ELR (cell line): Measurements from ENCODE around the gene SREK1IP1.

Experiments
- DNase-seq: peaks from one replicate; pipeline ENCODE4 v3.0.0-alpha.2; 2015; ENCODE audit warnings: low read depth

The SREK1IP1 gene

DNA sequence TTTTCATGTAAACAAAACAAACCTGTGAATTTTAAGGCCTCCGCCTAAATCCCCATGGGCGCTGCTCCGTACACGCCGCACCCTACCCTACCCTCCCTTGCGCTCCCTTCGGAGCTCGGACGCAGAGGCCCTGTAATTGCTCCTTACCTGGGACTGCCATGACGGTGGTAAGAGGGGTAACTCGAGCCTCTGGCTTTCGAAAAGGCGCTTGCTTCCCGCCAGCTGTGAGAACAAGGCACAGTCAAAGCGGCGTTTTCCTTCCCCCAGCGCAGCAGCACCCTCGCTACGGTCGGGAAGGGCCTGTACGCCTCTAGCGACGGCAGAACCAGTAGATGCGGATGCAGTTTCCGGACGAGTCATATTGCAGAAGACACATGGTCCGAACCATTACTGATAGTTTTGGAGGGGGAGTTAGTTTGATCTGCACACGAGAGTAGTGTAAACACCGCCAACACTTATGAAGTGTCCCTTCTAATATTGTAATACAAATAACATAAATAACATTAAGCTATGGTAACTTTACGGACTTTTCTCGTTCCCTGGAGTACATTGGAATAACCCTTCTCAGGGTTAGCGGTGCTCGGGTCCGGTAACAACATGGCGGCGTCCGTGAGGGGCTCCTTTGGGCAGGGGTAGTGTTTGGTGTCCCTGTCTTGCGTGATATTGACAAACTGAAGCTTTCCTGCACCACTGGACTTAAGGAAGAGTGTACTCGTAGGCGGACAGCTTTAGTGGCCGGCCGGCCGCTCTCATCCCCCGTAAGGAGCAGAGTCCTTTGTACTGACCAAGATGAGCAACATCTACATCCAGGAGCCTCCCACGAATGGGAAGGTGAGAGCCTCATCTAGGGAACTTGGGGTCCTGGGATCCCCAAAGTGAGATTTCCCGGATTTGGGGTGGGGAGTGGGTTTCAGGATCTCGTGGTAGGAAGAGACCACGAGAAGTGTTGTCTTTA, at the start of gene SREK1IP1, which contains the start of gene CWC27:
SREK1IP1 (minus strand) TSS at position 334 of the 955 bp plus-strand sequence; CDS start at position 160, 174 bp downstream.
CWC27 (plus strand) TSS at position 573 of the 955 bp plus-strand sequence; CDS start at position 790, 217 bp downstream.
- DNase-seq: peak; percentile 95

- no peak for DNase-seq
These were observed 49.8 kb upstream of the SREK1IP1 start for GRCh38 chr5:64818245-64818644.

GRCh38 chr5:64814073-64814472, 45.6 kb upstream of the SREK1IP1 start:
- no peak for DNase-seq

GRCh38 chr5:64811050-64811640, 42.7 kb upstream of the SREK1IP1 start:
- peak; percentile 76 for DNase-seq

GRCh38 chr5:64807520-64807919, 39.0 kb upstream of the SREK1IP1 start:
- DNase-seq: peak; percentile 53

- DNase-seq: no peak
These were observed 38.0 kb upstream of the SREK1IP1 start for GRCh38 chr5:64806537-64806936.

- DNase-seq: no peak
These were observed 32.4 kb upstream of the SREK1IP1 start for GRCh38 chr5:64800926-64801325.

DNA sequence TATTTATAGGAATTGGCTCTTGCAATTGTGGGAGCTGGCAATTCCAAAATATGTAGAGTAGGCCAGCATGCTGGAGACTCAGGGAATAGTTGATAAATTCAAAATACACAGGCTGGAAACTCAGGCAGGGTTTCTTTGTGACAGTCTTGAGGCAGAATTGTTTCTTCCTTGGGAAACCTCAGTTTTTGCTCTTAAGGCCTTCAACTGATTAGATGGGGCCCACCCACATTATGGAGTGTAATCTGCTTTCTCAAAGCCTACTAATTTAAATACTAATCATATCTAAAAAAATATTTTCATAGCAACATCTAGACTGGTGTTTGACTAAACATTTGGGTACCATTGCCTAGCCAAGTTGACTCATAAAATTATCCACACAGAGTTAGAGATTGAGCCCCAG, 27.8 kb upstream of the SREK1IP1 start:
- no peak for DNase-seq

DNA sequence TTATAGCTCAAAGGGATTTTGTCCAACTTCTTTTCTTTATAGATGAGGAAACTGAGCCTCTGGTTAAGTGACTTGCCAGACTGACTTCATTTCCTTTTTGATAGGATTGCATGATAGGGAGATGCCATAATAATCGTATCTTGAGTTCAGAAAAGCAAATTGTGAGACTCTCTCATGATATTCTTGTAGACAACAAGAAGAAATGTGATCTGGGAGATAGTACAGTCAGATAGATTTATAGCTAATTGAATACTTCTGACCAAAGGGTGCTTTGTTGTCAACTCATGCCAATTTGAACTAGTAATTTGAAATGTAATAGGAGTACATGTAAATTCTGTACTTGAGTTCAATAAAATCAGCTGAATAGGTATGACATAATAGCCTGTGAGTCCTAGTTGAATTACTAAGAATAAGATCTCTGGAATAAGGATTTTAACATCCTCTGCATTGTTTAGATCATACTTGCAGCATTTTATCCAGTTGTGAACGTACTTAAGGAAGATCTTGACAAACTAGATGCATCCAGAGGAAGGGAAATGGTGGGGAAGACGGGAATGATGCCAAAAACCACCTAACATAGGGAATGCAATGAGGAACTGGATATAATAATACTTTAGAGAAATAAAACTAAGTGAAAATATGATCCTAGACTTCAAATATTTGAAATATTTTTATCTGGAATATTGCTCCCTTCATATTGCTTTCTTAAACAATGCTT, 25.7 kb upstream of the SREK1IP1 start:
- DNase-seq: no peak

DNA sequence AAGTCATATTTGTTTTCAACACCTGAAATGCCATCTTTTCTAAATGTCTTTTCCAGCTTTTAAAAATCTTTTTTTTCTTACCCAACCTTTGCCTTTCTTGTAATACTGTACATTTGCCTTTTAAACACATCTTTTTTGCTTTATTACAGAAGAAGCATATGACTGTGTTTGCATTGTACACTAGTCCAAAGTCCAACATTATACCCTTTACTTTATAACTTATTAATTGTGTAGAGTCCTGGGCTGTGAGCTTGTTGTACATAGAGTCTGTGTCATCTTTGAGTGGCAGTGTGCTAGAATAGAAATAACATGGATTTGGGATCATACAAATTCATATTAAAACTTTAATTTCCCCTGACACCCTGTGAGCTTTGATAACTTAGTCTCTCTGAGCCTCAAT, 24.0 kb upstream of the SREK1IP1 start:
- DNase-seq: no peak

DNA sequence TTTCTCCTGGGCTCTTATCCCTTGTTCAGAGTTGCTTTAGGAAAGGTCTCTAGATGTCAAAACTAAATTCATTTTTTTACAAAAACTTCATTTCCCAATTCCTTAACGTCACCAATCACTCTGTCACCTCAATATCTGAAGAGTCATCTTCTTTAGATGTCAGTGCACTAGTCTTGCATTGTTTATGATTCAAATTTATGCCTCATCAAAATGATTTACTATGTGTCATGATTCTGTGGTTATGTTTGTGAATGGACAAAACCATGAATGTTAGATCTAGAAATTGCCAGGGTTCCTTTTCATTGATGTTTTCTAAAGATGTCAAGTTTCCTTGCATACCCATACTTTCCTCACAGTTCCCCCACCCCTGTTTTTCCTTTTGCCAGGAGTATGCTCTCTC, 21.7 kb upstream of the SREK1IP1 start:
- DNase-seq: peak; percentile 85

DNA sequence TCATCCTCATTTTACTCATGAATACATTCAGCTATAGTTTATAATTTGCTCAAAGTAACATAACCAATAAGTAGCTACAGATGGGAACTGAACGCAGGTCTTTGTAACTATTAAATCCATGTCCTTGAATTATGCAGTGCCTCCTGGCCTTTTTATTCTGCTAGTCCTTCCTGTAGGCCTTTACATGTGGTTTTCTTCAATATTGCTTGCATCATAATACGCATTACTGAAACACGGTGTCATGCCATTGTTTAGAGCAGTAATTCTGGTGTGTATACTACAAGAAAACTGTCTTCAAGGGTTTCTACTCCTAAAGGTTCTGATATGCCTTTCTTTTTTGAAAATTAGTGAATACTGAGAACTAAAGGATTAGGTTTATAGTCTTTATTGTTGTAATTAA, 21.0 kb upstream of the SREK1IP1 start:
- peak; percentile 80 for DNase-seq

DNA sequence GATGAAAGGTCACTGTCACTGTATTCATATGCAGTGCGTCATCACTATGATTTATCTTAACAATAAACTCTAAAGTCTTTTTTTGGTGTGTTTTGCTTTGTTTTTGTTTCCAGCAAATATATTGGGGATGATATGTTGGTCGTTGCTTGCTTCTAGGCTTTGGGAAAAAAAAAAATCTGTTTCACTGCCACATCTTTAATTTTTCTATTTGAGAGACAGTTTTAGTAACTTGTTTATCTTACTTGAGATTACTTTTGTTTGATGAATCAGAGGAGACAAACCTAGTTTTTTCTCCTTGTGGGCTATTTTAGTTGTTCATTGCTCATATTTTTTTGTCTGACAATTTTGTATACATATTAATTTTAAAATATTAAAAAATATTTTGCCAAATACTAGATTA, 19.7 kb upstream of the SREK1IP1 start:
- peak; percentile 49 for DNase-seq

- DNase-seq: no peak
These were observed 17.9 kb upstream of the SREK1IP1 start for GRCh38 chr5:64786372-64786771.

DNA sequence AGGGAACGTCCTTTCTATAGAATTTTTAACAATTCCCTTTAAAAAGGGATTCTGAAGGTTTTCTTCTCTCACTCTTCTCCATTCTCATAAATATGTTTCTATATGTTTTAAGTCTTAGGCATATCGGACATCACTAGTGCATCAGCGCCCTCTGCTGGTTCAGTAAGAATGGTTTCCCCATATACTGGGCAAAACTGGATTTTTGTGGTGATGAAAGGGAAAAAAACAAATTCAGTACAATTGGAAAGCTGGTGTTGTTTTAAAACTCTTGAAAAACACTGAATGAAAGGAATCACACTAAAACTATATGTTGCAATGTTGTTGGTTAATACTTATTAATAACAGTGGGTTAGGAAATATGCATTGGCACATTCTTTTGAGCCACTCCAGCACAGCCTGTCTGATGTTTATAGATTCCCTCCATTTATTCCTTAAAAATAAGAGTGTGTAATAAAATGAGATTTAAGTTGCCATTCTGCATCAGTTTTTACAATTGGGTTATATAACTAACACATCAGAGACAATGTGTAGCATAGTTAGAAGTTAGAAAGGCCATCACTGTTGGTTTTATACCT, 16.0 kb upstream of the SREK1IP1 start:
- DNase-seq: peak; percentile 85

- DNase-seq: no peak
These were observed 6.8 kb upstream of the SREK1IP1 start for GRCh38 chr5:64775291-64775690.

GRCh38 chr5:64773533-64773932, 5.0 kb upstream of the SREK1IP1 start:
- no peak for DNase-seq

GRCh38 chr5:64771736-64772135, 3.2 kb upstream of the SREK1IP1 start:
- no peak for DNase-seq

DNA sequence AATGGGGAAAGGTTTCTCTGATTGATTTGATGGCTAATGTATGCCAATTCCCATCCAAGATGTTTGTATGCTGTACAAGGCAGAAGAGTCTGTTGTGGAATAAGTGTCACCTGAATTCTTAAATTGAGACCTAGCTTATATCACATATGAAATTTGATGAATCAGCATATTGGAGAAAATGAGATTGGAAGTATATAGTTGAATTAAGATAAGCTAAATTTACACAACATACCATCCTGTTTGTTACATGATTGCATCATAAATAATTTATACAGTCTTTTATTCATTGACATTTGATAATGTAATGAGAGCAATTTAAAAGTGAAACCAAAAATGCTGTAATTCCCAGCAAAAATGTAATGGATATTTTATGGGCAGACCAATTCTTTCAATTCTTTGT, 1.4 kb upstream of the SREK1IP1 start:
- no peak for DNase-seq

GRCh38 chr5:64767959-64768357, 533 bp downstream of the SREK1IP1 start:
- peak; percentile 44 for DNase-seq

GRCh38 chr5:64766941-64767340, 1.6 kb downstream of the SREK1IP1 start:
- DNase-seq: no peak
